ENCODE results near the gene LRRC31.

- TF ChIP-seq CTCF (IDR thresholded peaks at IDR 0.05) (no peak), EZH2phosphoT487 (IDR thresholded peaks at IDR 0.05) (no peak), EZH2 (IDR thresholded peaks at IDR 0.05) (no peak)
Observed at GRCh38 chr3:169835533-169835932, 34.2 kb downstream of the LRRC31 start.

Measured in neural progenitor cell (in vitro differentiated cells).